NCI-H524 treated with DMSO at 0.1 percent for 48 hours (cell line): ENCODE measurements around the gene HLA-B.

Source experiments
- DNase-seq: peaks from one replicate; lab custom pipeline; 2025; lab: John Stamatoyannopoulos, UW

The HLA-B gene

DNA sequence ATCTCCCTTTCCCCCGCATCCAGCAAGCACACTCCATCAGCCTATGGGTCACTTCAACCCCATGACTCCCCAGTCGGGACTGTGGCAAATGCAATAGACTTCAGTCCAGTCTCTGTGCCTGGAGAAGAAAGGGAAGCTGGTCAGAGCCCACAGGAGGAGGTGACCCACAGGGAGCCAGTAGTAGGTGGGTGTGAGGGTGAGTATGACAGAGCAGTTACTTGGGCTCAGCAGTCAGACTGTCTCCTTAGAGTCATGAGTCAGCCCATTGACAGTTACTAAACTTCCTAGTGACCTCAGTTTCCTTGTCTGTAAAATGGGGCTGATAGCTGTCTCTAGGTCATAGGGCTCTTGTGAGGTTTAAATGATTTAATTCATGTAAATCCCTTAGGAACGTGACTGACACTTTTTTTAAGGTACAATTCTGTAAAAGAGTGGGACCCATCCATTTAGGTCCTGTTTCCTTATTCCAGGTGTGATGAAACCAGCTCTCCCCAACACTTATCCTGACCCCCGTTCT lies 51.2 kb downstream of the HLA-B start:
- no peak for DNase-seq

DNA sequence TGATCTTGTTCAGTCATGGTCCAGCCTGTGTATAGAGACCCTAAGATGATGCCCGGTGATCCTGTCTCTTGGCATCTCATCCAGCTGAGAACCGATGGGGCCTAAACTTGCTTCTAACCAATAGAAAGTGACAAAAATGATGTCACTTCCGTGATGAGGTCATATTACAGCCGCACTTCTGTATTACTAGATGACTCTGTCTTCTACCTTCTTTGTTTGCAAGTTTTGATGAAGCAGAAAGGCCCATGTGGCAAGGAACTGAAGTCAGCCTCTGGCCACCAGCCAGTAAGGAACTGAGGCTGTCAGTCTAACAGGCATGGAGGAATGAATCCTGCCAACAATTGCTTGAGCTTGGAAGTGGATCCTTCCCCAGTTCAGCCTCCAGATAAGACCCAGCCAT lies 52.3 kb downstream of the HLA-B start:
- no peak for DNase-seq
